Epidermal melanocyte (primary cell): ENCODE measurements around the gene ANKFN1.
"Not testable (repeated sequence)": the region's sequence is repeated elsewhere in the genome, so short reads cannot be mapped to it uniquely, and the experiment has no call there.

Experiments used
- DNase-seq: peaks from one replicate; pipeline ENCODE4 v3.0.0; 2011; ENCODE audit warnings: low spot score; ENCODE audit not compliant: insufficient read length

Gene ANKFN1

DNA sequence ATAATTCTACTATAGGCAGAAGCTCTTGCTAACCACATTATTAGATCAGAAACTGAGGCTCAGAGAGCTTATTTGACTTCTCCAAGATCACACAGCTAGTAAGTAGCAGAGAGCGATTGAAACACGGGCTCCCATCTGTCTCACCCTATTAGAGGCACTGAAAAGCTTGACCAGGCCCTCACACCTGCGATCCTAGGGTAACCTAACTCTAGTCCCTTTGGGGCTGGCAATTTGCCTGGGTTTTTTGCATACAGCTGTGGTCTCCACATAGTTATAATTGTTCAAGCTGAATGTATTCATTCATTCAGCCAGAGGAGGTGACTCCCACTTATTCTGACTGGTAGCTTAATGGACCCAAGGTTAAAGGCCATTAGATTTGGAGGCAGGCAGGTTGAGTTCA is 121.2 kb downstream of the ANKFN1 start:
- no peak for DNase-seq

GRCh38 chr17:56284482-56284881 is 131.2 kb downstream of the ANKFN1 start:
- DNase-seq, result no peak

- DNase-seq, result not testable (repeated sequence)
These were observed 135.5 kb downstream of the ANKFN1 start for GRCh38 chr17:56288786-56289185.

DNA sequence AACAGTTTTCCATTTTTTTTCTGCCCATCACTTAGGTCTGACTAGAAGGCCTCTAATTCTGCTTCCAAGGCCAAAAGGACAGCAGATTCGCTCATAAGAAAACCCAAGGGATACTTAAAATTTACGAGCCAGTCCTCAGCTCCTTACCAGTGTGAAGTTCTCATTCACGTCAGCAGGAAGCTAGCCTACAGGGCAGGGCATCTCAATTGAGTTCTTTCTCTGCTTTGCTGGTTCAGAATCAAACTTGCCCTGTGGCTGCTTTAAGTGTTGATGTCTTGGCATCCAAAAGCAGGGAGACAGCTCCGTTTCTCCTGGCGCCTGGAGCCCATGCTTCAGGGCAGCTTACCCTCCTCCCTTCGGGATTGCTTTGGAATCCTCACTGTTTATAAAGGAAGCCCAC is 136.0 kb downstream of the ANKFN1 start:
- DNase-seq, result no peak

DNA sequence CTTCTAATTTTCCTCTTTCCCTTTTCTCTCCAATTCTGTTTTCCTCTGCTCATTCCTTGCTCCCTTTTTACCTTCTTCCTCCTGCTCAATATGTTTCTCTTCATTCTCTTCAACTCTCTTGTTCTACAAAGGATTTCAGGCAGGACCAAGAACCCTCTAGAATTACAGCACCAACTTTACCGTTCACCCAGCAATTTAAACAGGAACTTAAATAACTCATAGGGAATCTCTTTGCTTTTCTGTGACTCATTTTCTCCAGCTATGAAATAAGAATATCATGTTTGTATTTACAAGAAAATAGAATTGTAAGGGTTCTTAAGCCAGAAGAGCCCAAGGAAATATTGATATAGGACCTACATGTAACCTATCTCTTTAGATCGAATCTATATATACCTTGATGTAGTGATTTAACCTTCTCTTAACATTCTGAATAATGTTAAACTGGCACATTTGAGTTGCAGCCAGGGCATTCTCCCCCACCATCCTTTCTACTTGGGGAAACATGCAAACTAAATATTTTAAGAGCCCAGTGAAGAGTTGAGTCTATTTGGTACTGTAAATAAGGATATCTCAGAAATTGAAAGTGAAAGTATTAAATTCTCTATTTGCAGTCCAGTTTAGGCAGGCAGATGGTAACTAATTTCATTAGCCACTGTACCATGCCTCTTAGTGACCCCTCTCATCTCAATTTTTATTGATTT is 137.0 kb downstream of the ANKFN1 start:
- DNase-seq, result no peak

DNA sequence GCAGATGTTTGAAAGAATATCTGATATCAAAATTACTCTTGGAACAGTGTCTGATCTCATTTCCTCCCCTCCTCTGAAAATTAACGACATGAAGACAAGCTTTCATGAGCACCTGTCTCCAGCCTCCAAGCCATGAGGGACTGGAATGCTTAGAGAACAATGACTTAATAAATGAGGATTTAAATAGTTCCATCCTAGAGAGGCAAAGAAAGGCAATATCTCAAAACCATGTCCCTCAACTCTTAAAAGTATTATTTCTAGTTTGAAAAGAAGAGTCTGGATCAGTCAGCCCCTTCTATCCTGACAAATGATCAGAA is 137.5 kb downstream of the ANKFN1 start:
- DNase-seq, result no peak

- no peak for DNase-seq
These were observed 138.0 kb downstream of the ANKFN1 start for GRCh38 chr17:56291226-56291805.

DNA sequence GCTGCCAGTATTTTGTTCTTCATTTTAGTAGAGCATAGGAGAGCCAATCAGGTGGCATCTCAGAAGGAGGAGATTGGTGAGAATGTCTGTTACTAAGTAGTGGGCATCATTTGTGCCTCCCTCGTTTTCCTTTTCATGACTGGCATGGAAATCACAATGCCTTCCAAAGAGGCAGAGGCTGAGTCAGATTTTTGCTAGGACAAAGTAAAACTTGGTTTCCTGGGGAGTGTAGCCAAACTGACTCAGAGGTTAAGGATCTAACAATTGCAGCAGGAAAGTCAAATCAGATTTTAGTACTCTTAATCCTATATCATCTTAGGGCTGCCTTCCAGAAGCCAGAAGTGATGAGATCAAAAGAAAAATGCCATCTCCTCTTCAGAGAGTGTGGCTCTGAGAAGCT is 138.7 kb downstream of the ANKFN1 start:
- no peak for DNase-seq

DNA sequence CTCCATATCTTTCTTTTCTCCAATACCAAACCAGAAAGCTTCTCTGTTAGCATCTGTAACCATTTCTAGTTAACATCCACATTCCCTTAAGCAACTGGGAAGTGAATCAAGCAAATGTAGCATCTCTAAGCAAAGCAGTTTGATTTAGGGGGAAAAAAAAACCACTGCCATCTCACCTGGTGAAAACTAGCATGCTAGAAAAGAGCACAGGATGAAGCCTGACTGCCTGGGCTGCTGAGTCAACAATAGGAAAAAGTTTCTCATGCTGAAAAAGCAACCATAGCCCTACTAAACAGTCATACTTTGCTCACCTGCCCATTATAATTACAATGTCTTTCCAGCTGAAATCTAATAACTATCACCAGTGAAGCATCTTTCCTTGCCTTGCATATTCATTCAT is 139.3 kb downstream of the ANKFN1 start:
- no peak for DNase-seq

GRCh38 chr17:56297184-56297583 is 143.9 kb downstream of the ANKFN1 start:
- DNase-seq, result no peak

DNA sequence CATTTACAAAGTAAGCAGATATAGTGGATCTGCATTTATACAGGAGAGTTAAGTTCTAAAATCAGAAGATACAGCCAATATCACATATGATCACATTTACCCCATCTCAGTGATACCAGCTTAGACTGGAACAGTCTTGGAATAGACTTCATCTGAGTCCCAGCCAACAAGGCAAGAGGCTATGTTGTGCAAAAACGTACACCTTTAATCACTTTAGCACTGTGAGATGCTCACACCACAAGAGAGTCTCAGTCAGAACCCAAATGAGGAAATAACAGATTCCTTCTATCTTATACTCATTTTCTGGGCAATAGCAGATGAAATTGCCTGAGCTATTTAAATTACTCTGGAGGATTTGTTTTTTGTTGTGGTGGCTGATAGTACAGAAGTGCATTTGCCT is 145.6 kb downstream of the ANKFN1 start:
- DNase-seq, result no peak

DNA sequence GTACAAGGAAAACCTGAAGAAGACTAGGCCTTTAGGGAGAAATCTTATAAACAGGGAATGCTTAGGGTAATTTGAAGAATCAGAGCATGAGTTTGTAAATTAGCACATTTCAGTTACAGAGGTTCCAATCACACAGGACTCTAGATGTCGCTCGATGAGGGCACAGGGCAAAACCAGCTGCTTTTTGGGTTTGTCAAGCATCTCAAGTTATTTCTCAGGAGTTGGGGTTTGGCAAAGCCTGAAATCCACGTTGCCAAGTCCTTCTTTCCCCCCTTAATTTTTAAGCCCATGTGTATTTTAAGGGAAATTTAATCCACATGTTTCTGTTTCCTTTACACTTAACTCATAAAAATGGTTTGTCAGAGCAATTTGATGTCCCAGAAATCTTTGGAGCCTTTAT is 146.9 kb downstream of the ANKFN1 start:
- no peak for DNase-seq

- no peak for DNase-seq
These were observed 151.7 kb downstream of the ANKFN1 start for GRCh38 chr17:56305007-56305406.

DNA sequence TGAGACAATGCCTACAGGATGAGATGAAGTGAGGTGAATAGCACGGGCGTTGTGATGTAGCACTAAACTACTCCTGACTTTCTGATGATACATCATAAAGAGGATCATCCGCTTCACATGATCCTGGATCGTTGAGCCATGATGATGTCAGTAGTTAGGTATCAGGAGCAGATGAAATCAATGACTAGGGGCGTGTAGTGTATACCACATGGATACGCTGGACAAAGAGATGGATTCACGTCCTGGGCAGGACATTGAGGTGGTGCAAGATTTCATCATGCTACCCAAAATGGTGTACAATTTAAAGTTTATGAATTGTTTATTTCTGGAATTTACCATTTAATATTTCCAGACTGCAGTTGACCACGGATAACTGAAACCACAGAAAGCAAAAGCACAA is 156.6 kb downstream of the ANKFN1 start:
- DNase-seq, result no peak

GRCh38 chr17:56310782-56311181 is 157.5 kb downstream of the ANKFN1 start:
- DNase-seq, result no peak

- no peak for DNase-seq
These were observed 159.9 kb downstream of the ANKFN1 start for GRCh38 chr17:56313201-56313600.

DNA sequence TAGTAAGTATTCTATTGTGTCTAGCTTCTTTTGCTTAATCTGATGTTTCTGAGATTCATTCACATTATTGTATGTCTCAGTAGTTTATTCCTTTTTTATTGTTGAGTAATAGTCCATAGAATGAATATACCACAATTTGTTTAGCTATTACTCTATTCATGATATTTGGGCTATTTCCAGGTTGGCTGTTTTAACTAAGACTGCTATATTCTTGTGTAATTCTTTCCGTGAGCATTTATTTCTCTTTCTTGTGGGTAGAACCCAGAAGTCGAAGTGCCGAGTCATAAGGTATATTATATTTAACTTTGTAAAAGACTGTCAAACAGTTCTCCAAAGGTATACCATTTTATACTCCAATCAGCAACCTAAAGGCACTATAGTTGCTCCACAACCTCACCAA is 160.8 kb downstream of the ANKFN1 start:
- no peak for DNase-seq

GRCh38 chr17:56314984-56315602 is 161.8 kb downstream of the ANKFN1 start:
- no peak for DNase-seq

- DNase-seq, result no peak
These were observed 163.3 kb downstream of the ANKFN1 start for GRCh38 chr17:56316604-56317003.

- DNase-seq, result no peak
These were observed 164.3 kb downstream of the ANKFN1 start for GRCh38 chr17:56317351-56318208.

- no peak for DNase-seq
These were observed 166.3 kb downstream of the ANKFN1 start for GRCh38 chr17:56319531-56319930.

DNA sequence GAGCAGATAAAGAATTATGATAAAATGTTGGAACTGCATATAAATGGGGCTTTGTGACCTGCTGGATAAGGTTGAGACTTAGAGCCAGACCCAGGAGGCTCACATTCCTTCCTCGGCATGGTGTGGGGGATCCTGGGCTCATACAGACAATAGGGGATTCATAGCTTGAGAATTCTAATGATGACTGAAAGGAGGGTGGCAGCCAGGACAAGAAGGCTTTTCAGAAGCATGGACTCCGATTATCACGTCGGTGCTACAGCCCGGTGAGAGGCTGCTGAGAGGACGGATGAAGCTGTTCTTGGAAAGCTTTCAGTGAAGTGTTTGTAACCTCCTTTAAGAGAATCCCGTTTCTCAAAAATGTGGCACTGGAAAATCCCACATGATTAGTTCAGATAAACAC is 167.2 kb downstream of the ANKFN1 start:
- no peak for DNase-seq
